Amniotic epithelial cell (primary cell): ENCODE results near the gene BCO2.

ENCODE experiments used
- DNase-seq: peaks from one replicate; pipeline ENCODE4 v3.0.0-alpha.2; 2010; ENCODE audit warnings: low read depth

Gene BCO2

GRCh38 chr11:112216561-112217105, 41.3 kb downstream of the BCO2 start:
- DNase-seq, result peak; percentile 86

GRCh38 chr11:112219476-112220232, 44.3 kb downstream of the BCO2 start:
- peak; percentile 73 for DNase-seq

GRCh38 chr11:112221274-112221835, 46.0 kb downstream of the BCO2 start:
- DNase-seq, result no peak

GRCh38 chr11:112222303-112222702, 47.0 kb downstream of the BCO2 start:
- DNase-seq, result no peak

GRCh38 chr11:112223121-112223520, 47.8 kb downstream of the BCO2 start:
- peak; percentile 66 for DNase-seq

- no peak for DNase-seq
These were observed 48.6 kb downstream of the BCO2 start for GRCh38 chr11:112223754-112224532.

GRCh38 chr11:112225753-112226061, 50.4 kb downstream of the BCO2 start:
- DNase-seq, result peak; percentile 72

GRCh38 chr11:112226062-112226830, 50.9 kb downstream of the BCO2 start, which contains the start of gene PTS:
PTS (plus strand) TSS chr11:112226428; CDS start chr11:112226444, 16 bp downstream.
- DNase-seq, result peak; percentile 80

- peak; percentile 56 for DNase-seq
These were observed 51.6 kb downstream of the BCO2 start for GRCh38 chr11:112226831-112227401.

GRCh38 chr11:112227471-112227870, 52.2 kb downstream of the BCO2 start:
- DNase-seq, result no peak

GRCh38 chr11:112228706-112229105, 53.4 kb downstream of the BCO2 start:
- no peak for DNase-seq

- DNase-seq, result no peak
These were observed 53.8 kb downstream of the BCO2 start for GRCh38 chr11:112229159-112229558.

GRCh38 chr11:112229746-112230433, 54.6 kb downstream of the BCO2 start:
- DNase-seq, result peak; percentile 99

GRCh38 chr11:112231952-112232351, 56.6 kb downstream of the BCO2 start:
- DNase-seq, result no peak

GRCh38 chr11:112235750-112236390, 60.6 kb downstream of the BCO2 start:
- DNase-seq, result no peak

GRCh38 chr11:112237451-112237850, 62.1 kb downstream of the BCO2 start:
- no peak for DNase-seq

- DNase-seq, result no peak
These were observed 62.7 kb downstream of the BCO2 start for GRCh38 chr11:112238041-112238440.

GRCh38 chr11:112241486-112241885, 66.2 kb downstream of the BCO2 start:
- DNase-seq, result peak; percentile 100

GRCh38 chr11:112247201-112247600, 71.9 kb downstream of the BCO2 start:
- DNase-seq, result no peak

- peak; percentile 38 for DNase-seq
These were observed 72.9 kb downstream of the BCO2 start for GRCh38 chr11:112248201-112248600.
